ENCODE results near the gene CACNG8. TPM values are rescaled to one million over a fixed set of nuclear protein-coding genes. Genes with fewer than 3 reads are reported as not detected.

The CACNG8 gene
- total and polyA plus RNA-seq, 7 donors: under 0.01 to 0.03 TPM; not detected in 5

DNA sequence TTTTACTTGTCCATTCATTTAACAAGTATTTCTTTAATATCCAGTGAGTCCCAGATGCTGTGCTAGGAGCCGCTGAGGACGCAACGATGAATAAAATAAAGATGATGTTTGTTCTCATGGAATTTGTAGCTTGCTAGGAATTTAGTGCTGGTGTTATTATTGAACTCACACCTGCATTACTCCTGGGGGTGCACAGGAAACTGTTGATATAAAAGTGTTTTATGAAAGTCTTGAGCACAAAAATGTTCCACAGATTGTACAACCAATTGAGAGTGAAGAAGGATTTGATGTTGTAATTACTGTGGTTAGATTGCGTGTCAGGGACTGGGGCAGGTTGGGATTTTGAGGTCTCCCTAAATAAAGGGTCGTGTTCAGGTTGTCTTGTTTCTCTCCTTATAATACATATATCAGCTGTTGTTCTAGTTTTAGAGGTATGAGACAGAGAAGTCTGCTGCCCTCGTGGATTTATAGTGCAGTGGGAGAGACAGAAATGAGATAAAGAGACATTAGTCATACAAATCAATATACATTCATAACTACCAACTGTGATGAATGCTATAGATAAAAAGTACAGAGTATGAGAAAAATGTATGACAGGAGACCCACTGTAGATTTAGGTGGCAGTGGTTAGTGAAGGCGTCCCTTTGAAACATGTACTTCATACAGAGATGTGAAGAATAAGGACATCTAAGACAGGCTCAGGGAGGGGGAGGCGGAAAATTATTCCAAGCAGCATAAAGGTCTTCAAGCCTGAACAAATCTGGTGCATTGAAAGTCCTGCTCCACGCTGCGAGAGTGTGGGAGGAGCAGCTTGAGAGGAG is 40.0 kb downstream of the CACNG8 start:
- intact Hi-C loops (cut with DNase I): no loop called here
- Histone ChIP-seq H3K27ac (no peak overlapping the region), H3K27me3 (peaks cover 3 to 69% (median 34%) of the 10 kb centered on the region in 3 donors), H3K4me1 (no peaks in the 10 kb centered on the region), H3K4me3 (no peak overlapping the region), H3K9me3 (no peaks in the 10 kb centered on the region), H3K36me3 (no peaks in the 10 kb centered on the region)
- no peak for DNase-seq
- 74 to 81% methylated on average over 10 of the region's 10 CpGs for WGBS, 2 donors
- TF ChIP-seq POLR2AphosphoS5 (IDR thresholded peaks at IDR 0.05): no peak
- no peak for TF ChIP-seq POLR2A (IDR thresholded peaks at IDR 0.05)
- TF ChIP-seq, protein P1, sequence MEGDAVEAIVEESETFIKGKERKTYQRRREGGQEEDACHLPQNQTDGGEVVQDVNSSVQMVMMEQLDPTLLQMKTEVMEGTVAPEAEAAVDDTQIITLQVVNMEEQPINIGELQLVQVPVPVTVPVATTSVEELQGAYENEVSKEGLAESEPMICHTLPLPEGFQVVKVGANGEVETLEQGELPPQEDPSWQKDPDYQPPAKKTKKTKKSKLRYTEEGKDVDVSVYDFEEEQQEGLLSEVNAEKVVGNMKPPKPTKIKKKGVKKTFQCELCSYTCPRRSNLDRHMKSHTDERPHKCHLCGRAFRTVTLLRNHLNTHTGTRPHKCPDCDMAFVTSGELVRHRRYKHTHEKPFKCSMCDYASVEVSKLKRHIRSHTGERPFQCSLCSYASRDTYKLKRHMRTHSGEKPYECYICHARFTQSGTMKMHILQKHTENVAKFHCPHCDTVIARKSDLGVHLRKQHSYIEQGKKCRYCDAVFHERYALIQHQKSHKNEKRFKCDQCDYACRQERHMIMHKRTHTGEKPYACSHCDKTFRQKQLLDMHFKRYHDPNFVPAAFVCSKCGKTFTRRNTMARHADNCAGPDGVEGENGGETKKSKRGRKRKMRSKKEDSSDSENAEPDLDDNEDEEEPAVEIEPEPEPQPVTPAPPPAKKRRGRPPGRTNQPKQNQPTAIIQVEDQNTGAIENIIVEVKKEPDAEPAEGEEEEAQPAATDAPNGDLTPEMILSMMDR (IDR thresholded peaks at IDR 0.05): no peak
- no peak for TF ChIP-seq EP300 (IDR thresholded peaks at IDR 0.05)

DNA sequence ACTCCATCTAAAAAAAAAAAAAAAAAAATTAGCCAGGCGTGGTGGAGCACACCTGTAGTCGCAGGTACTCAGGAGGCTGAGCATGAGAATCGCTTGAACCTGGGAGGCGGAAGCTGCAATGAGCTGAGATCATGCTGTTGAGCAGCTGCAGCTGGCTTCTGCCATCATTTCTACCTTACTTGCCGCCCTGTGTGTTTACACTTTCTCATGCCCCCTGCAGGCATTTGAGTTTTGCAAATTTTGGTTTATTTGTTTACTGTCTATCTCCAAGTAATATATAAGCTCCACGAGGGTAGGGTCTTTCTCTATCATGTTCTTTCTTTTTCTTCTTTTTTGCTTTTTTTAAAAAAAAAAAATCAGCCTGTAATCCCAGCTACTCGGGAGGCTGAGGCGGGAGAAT is 46.7 kb downstream of the CACNG8 start:
- Histone ChIP-seq H3K4me3 (no peak overlapping the region), H3K27me3 (peaks cover 2 to 71% (median 40%) of the 10 kb centered on the region in 3 donors), H3K4me1 (no peaks in the 10 kb centered on the region), H3K27ac (no peak overlapping the region), H3K9me3 (no peaks in the 10 kb centered on the region), H3K36me3 (no peaks in the 10 kb centered on the region)
- no peak for DNase-seq
- no peak for TF ChIP-seq POLR2A (IDR thresholded peaks at IDR 0.05)
- TF ChIP-seq EP300 (IDR thresholded peaks at IDR 0.05): no peak
- WGBS, 2 donors: 72 to 83% methylated on average over 8 of the region's 8 CpGs
- intact Hi-C loops (cut with DNase I): no loop called here

DNA sequence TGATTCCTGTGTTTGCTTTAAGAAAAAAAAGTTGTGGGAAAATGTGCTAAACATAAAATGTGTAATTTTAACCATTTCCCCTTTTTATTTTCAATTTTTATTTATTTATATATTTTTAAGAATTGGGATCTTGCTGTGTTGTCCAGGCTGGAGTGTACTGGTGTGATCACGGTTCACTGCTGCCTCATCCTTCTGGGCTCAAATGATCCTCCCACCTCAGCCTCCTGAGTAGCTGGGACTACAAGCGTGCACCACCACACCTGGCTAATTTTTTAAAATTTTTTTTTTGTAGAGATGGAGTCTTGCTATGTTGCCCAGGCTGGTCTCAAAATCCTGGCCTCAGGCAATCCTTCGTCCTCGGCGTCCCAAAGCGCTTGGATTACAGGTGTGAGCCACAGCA is 47.7 kb downstream of the CACNG8 start:
- 89 to 94% methylated on average over 6 of the region's 6 CpGs for WGBS, 2 donors
- Histone ChIP-seq H3K4me1 (no peaks in the 10 kb centered on the region), H3K9me3 (no peaks in the 10 kb centered on the region), H3K36me3 (no peaks in the 10 kb centered on the region), H3K27me3 (peaks cover 0 to 71% (median 43%) of the 10 kb centered on the region in 3 donors), H3K27ac (no peak overlapping the region), H3K4me3 (no peak overlapping the region)
- DNase-seq: no peak
- TF ChIP-seq POLR2AphosphoS5 (IDR thresholded peaks at IDR 0.05) (no peak), EP300 (IDR thresholded peaks at IDR 0.05) (no peak), POLR2A (IDR thresholded peaks at IDR 0.05) (no peak)
- TF ChIP-seq, protein P1 (IDR thresholded peaks at IDR 0.05): no peak
- intact Hi-C loops (cut with DNase I): no loop called here

DNA sequence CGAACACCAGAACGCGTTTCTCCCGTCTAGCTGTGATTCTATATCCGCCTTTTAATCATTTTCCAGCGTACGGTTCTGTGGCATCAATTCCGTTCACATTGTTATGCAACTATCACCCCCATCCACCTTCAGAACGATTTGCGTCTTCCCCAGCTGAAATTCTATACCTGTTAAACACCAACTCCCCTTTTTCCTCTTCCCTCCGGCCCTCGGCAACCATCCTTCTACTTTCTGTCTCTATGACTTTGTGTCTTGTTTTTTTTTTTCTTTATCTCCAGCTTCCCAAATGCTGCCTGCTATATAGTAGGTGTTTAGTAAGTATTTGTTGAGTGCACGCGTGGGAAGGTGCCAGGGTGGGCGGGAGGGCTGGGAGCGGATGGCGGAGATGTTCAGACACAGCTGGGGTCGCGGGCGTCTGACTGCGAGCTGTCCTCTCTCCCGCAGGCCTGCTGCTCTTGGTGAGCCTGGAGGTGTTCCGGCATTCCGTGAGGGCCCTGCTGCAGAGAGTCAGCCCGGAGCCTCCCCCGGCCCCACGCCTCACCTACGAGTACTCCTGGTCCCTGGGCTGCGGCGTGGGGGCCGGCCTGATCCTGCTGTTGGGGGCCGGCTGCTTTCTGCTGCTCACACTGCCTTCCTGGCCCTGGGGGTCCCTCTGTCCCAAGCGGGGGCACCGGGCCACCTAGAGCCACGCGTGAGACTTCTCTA is 48.9 kb downstream of the CACNG8 start:
- intact Hi-C loops (cut with DNase I): no loop called here
- TF ChIP-seq POLR2AphosphoS5 (IDR thresholded peaks at IDR 0.05) (no peak), EP300 (IDR thresholded peaks at IDR 0.05) (no peak), POLR2A (IDR thresholded peaks at IDR 0.05) (no peak)
- TF ChIP-seq, protein P1 (IDR thresholded peaks at IDR 0.05): no peak
- WGBS, 2 donors: 42 to 55% methylated on average over 36 of the region's 36 CpGs
- Histone ChIP-seq H3K4me3 (no peak overlapping the region), H3K36me3 (no peaks in the 10 kb centered on the region), H3K27ac (no peak overlapping the region), H3K27me3 (peaks cover 0 to 82% (median 43%) of the 10 kb centered on the region in 3 donors), H3K9me3 (no peaks in the 10 kb centered on the region), H3K4me1 (no peaks in the 10 kb centered on the region)
- no peak for DNase-seq

DNA sequence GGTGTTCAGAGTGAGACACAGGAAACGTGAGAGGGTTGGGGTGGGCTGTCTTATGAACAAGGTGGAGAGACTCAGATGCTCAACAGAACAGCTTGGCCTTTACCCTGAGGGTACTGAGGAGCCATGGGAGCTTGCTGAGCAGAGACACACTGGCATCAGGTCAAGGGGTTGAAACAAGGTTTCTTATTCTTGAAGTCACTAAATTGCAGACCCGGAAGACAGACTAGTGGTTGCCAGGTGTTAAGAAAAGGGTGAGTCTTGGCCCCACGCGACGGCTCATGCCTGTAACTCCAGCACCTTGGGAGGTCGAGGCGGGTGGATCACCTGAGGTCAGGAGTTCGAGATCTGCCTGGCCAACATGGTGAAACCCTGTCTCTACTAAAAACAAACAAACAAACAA is 51.1 kb downstream of the CACNG8 start:
- intact Hi-C loops (cut with DNase I): no loop called here
- Histone ChIP-seq H3K27ac (no peak overlapping the region), H3K27me3 (peaks cover 0 to 75% (median 26%) of the 10 kb centered on the region in 3 donors), H3K4me1 (no peaks in the 10 kb centered on the region), H3K36me3 (no peaks in the 10 kb centered on the region), H3K9me3 (no peaks in the 10 kb centered on the region), H3K4me3 (no peak overlapping the region)
- TF ChIP-seq POLR2AphosphoS5 (IDR thresholded peaks at IDR 0.05) (no peak), POLR2A (IDR thresholded peaks at IDR 0.05) (no peak), EP300 (IDR thresholded peaks at IDR 0.05) (no peak)
- TF ChIP-seq, protein P1 (IDR thresholded peaks at IDR 0.05): no peak
- DNase-seq: no peak
- WGBS, 2 donors: 58 to 76% methylated on average over 8 of the region's 8 CpGs
